Panc1 (cell line): ENCODE measurements around the gene GRIN2A. TPM values are rescaled to one million over a fixed set of nuclear protein-coding genes. Genes with fewer than 3 reads are reported as not detected.

Experiments used
- ATAC-seq: fragments of 200-7000 bp; cut with Tn5 transposase; 2 replicates; pipeline ENCODE4 v1.9.1; 2020; ENCODE audit warnings: mild to moderate bottlenecking, moderate library complexity
- BruUV-seq: library from RNA; stranded (reverse); fragments of 400-500 nt; replicated peaks from 2 replicates; lab custom pipeline; 2021; lab: Mats Ljungman, UMichigan
- CTCF ChIA-PET: fragments of 300-600 bp; sonication (Branson Sonifier 250); formaldehyde crosslinking; loops from one replicate; lab custom pipeline; 2022; ENCODE audit warnings: antibody characterized with exemption; lab: Charles Lee
- POLR2A ChIA-PET: fragments of 300-600 bp; sonication (Branson Sonifier 250); formaldehyde crosslinking; loops from one replicate; lab custom pipeline; 2022; ENCODE audit warnings: antibody characterized with exemption; lab: Charles Lee
- DNase-seq: peaks from one replicate; pipeline ENCODE4 v3.0.0-alpha.2; 2010; ENCODE audit warnings: low read depth, low spot score
- H3K27ac ChIP-seq: 2 replicates; pipeline ENCODE4 v1.5.1; 2011; ENCODE audit warnings: mild to moderate bottlenecking, low read length, inconsistent platforms
- H3K27me3 ChIP-seq: fragments of 200-500 bp; sonication (Bioruptor generic); 2 replicates; pipeline ENCODE4 v1.6.0; 2014; ENCODE audit warnings: low read length, inconsistent platforms; ENCODE audit not compliant: control insufficient read depth, insufficient read depth
- H3K36me3 ChIP-seq: fragments of 200-500 bp; sonication (Bioruptor generic); 2 replicates; pipeline ENCODE4 v1.5.1; 2014; ENCODE audit warnings: inconsistent platforms, mild to moderate bottlenecking, low read length, moderate library complexity; ENCODE audit not compliant: control insufficient read depth, insufficient read depth
- H3K4me1 ChIP-seq: 2 replicates; pipeline ENCODE4 v1.5.1; 2011; ENCODE audit warnings: inconsistent platforms, mild to moderate bottlenecking, low read length, moderate library complexity; ENCODE audit not compliant: control insufficient read depth, insufficient read depth
- H3K4me3 ChIP-seq, 2 experiments: 2 replicates each; pipeline ENCODE4 v1.5.1; 2011 to 2012; ENCODE audit warnings: low read depth in 2 of 2, low read length in 2 of 2, mild to moderate bottlenecking in 2 of 2, inconsistent platforms in 1 of 2, moderate library complexity in 1 of 2
- H3K9me3 ChIP-seq: fragments of 200-500 bp; sonication (Bioruptor generic); 2 replicates; pipeline ENCODE4 v1.5.1; 2014; ENCODE audit warnings: low read depth, mild to moderate bottlenecking, inconsistent platforms, low read length, moderate library complexity; ENCODE audit not compliant: control insufficient read depth, insufficient read depth
- POLR2AphosphoS5 ChIP-seq: IDR thresholded peaks from 2 replicates; pipeline ENCODE4 v1.6.1; 2012; ENCODE audit warnings: mild to moderate bottlenecking, low read depth, low read length, moderate library complexity
- SIN3A ChIP-seq: IDR thresholded peaks from 2 replicates; pipeline ENCODE4 v1.6.1; 2012; ENCODE audit warnings: low read depth, mild to moderate bottlenecking, low read length, moderate library complexity, borderline replicate concordance; ENCODE audit not compliant: insufficient read depth
- TCF7L2 ChIP-seq: IDR thresholded peaks from 2 replicates; pipeline ENCODE4 v1.6.1; 2011; ENCODE audit warnings: mild to moderate bottlenecking, low read depth, low read length, inconsistent platforms
- in situ Hi-C: cut with HindIII; loops from 2 replicates; pipeline ENCODE4 v1.10.0; 2016; ENCODE audit warnings: low sequenced_read_pairs, low pct_unique_long_range_greater_than_20kb
- intact Hi-C: fragments of 100-400 bp; cut with micrococcal nuclease; formaldehyde crosslinking; loops from one replicate; pipeline ENCODE4 v1.10.0; 2022; ENCODE audit not compliant: unreplicated experiment
- total RNA-seq: library from RNA; stranded (reverse); gene quantifications from one replicate; pipeline ENCODE4 v1.2.1, GENCODE V29; 2021; ENCODE audit not compliant: unreplicated experiment
- TF ChIP-seq, protein P1 (sequence below), 2 experiments: IDR thresholded peaks; 2 replicates each; pipeline ENCODE4 v1.6.1; 2011 to 2012; ENCODE audit warnings: low read depth in 2 of 2, control low read depth in 1 of 2, low read length in 1 of 2, mild to moderate bottlenecking in 1 of 2, moderate library complexity in 1 of 2; ENCODE audit not compliant: insufficient read depth in 1 of 2
- TF ChIP-seq, protein P2 (sequence below): fragments of 450-650 bp; IDR thresholded peaks from 2 replicates; pipeline ENCODE4 v1.5.1; 2017; ENCODE audit warnings: mild to moderate bottlenecking

The GRIN2A gene
- total RNA-seq, 1 experiment from 2014 or later: 12.3 TPM

GRCh38 chr16:10067835-10068234, 114.4 kb downstream of the GRIN2A start:
- DNase-seq (no peak), ATAC-seq (no peak)
- ChIA-PET POLR2A (no interaction called here), CTCF (no interaction called here)
- H3K27me3 ChIP-seq: no peaks in the 10 kb centered on the region
- intact Hi-C loops (no loop called here), in situ Hi-C loops (no loop called here)
- no peaks in the 10 kb centered on the region for H3K36me3 ChIP-seq
- BruUV-seq: no TSS peak
- no peak overlapping the region for H3K27ac ChIP-seq
- H3K9me3 ChIP-seq: no peaks in the 10 kb centered on the region
- TF ChIP-seq, protein P1, sequence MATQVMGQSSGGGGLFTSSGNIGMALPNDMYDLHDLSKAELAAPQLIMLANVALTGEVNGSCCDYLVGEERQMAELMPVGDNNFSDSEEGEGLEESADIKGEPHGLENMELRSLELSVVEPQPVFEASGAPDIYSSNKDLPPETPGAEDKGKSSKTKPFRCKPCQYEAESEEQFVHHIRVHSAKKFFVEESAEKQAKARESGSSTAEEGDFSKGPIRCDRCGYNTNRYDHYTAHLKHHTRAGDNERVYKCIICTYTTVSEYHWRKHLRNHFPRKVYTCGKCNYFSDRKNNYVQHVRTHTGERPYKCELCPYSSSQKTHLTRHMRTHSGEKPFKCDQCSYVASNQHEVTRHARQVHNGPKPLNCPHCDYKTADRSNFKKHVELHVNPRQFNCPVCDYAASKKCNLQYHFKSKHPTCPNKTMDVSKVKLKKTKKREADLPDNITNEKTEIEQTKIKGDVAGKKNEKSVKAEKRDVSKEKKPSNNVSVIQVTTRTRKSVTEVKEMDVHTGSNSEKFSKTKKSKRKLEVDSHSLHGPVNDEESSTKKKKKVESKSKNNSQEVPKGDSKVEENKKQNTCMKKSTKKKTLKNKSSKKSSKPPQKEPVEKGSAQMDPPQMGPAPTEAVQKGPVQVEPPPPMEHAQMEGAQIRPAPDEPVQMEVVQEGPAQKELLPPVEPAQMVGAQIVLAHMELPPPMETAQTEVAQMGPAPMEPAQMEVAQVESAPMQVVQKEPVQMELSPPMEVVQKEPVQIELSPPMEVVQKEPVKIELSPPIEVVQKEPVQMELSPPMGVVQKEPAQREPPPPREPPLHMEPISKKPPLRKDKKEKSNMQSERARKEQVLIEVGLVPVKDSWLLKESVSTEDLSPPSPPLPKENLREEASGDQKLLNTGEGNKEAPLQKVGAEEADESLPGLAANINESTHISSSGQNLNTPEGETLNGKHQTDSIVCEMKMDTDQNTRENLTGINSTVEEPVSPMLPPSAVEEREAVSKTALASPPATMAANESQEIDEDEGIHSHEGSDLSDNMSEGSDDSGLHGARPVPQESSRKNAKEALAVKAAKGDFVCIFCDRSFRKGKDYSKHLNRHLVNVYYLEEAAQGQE (IDR thresholded peaks at IDR 0.05; ENCODE audit: insufficient read depth in 1 of 2, low read depth in 2 of 2, low read length in 1 of 2): no peak
- TF ChIP-seq, protein P2, sequence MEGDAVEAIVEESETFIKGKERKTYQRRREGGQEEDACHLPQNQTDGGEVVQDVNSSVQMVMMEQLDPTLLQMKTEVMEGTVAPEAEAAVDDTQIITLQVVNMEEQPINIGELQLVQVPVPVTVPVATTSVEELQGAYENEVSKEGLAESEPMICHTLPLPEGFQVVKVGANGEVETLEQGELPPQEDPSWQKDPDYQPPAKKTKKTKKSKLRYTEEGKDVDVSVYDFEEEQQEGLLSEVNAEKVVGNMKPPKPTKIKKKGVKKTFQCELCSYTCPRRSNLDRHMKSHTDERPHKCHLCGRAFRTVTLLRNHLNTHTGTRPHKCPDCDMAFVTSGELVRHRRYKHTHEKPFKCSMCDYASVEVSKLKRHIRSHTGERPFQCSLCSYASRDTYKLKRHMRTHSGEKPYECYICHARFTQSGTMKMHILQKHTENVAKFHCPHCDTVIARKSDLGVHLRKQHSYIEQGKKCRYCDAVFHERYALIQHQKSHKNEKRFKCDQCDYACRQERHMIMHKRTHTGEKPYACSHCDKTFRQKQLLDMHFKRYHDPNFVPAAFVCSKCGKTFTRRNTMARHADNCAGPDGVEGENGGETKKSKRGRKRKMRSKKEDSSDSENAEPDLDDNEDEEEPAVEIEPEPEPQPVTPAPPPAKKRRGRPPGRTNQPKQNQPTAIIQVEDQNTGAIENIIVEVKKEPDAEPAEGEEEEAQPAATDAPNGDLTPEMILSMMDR: no peak
- TF ChIP-seq SIN3A (no peak), POLR2AphosphoS5 (no peak), TCF7L2 (no peak)
- no peak overlapping the region for H3K4me3 ChIP-seq
- no peaks in the 10 kb centered on the region for H3K4me1 ChIP-seq

- ChIA-PET CTCF (no interaction called here), POLR2A (no interaction called here)
- Histone ChIP-seq H3K27ac (no peak overlapping the region), H3K27me3 (no peaks in the 10 kb centered on the region), H3K9me3 (no peaks in the 10 kb centered on the region), H3K4me3 (no peak overlapping the region), H3K4me1 (no peaks in the 10 kb centered on the region), H3K36me3 (no peaks in the 10 kb centered on the region)
- intact Hi-C loops: no loop called here
- no TSS peak for BruUV-seq
- ATAC-seq: no peak
- in situ Hi-C loops: no loop called here
- TF ChIP-seq, protein P1 (IDR thresholded peaks at IDR 0.05; ENCODE audit: insufficient read depth in 1 of 2, low read depth in 2 of 2, low read length in 1 of 2): no peak
- no peak for TF ChIP-seq POLR2AphosphoS5
- no peak for TF ChIP-seq SIN3A
- TF ChIP-seq TCF7L2: no peak
- TF ChIP-seq, protein P2: no peak
- no peak for DNase-seq
Observed at GRCh38 chr16:10067406-10067805, 114.8 kb downstream of the GRIN2A start.
